Duodenal mucosa (tissue), 2 donors: ENCODE results near the gene CTBP1.

Experiments used
- H3K27ac ChIP-seq: one replicate; pipeline ENCODE4 v1.7.0; 2013; ENCODE audit warnings: low read depth, low read length
- H3K27me3 ChIP-seq, 2 donors: one replicate each; pipeline ENCODE4 v1.7.0; 2013; ENCODE audit warnings: low read length in 2 of 2, control low read depth in 1 of 2; ENCODE audit not compliant: insufficient read depth in 2 of 2, control insufficient read depth in 1 of 2
- H3K36me3 ChIP-seq, 2 donors: one replicate each; pipeline ENCODE4 v1.7.0; 2013; ENCODE audit warnings: low read length in 2 of 2, control low read depth in 1 of 2; ENCODE audit not compliant: insufficient read depth in 2 of 2, control insufficient read depth in 1 of 2
- H3K4me1 ChIP-seq, 2 donors: one replicate each; pipeline ENCODE4 v1.7.0; 2013; ENCODE audit warnings: low read length in 2 of 2, control low read depth in 1 of 2; ENCODE audit not compliant: insufficient read depth in 2 of 2, control insufficient read depth in 1 of 2
- H3K4me3 ChIP-seq, 2 donors: one replicate each; pipeline ENCODE4 v1.7.0; 2013; ENCODE audit warnings: low read length in 2 of 2, low read depth in 1 of 2
- H3K9ac ChIP-seq, 2 donors: one replicate each; pipeline ENCODE4 v1.7.0; 2013; ENCODE audit warnings: low read length in 2 of 2, low read depth in 1 of 2
- H3K9me3 ChIP-seq, 2 donors: one replicate each; pipeline ENCODE4 v1.7.0; 2013; ENCODE audit warnings: low read length in 2 of 2, control low read depth in 1 of 2; ENCODE audit not compliant: control insufficient read depth in 1 of 2

CTBP1 gene

GRCh38 chr4:1265351-1265750 is 16.4 kb upstream of the CTBP1 start:
- Histone ChIP-seq H3K4me1 (no peaks in the 10 kb centered on the region), H3K9ac (no peak overlapping the region), H3K27me3 (no peaks in the 10 kb centered on the region), H3K4me3 (no peak overlapping the region), H3K36me3 (no peaks in the 10 kb centered on the region), H3K27ac (no peak overlapping the region), H3K9me3 (peaks cover 2 to 8% of the 10 kb centered on the region in 2 donors)

- H3K4me3 ChIP-seq, result no peak overlapping the region
- no peak overlapping the region for H3K9ac ChIP-seq
- H3K9me3 ChIP-seq, result peaks cover 2 to 8% of the 10 kb centered on the region in 2 donors
- H3K27ac ChIP-seq, result no peak overlapping the region
- H3K27me3 ChIP-seq, result no peaks in the 10 kb centered on the region
- no peaks in the 10 kb centered on the region for H3K36me3 ChIP-seq
- no peaks in the 10 kb centered on the region for H3K4me1 ChIP-seq
These were observed 16.0 kb upstream of the CTBP1 start for GRCh38 chr4:1264942-1265341.

- Histone ChIP-seq H3K36me3 (no peaks in the 10 kb centered on the region), H3K9me3 (peaks cover 3 to 7% of the 10 kb centered on the region in 2 donors), H3K4me3 (no peak overlapping the region), H3K9ac (no peak overlapping the region), H3K4me1 (no peaks in the 10 kb centered on the region), H3K27me3 (no peaks in the 10 kb centered on the region), H3K27ac (no peak overlapping the region)
These were observed 12.4 kb upstream of the CTBP1 start for GRCh38 chr4:1261107-1261928.

GRCh38 chr4:1260418-1261106 is 11.6 kb upstream of the CTBP1 start:
- H3K4me1 ChIP-seq, result no peaks in the 10 kb centered on the region
- H3K4me3 ChIP-seq, result no peak overlapping the region
- no peaks in the 10 kb centered on the region for H3K36me3 ChIP-seq
- no peaks in the 10 kb centered on the region for H3K27me3 ChIP-seq
- no peak overlapping the region for H3K27ac ChIP-seq
- peaks cover 3 to 7% of the 10 kb centered on the region in 2 donors for H3K9me3 ChIP-seq
- no peak overlapping the region for H3K9ac ChIP-seq

- H3K27ac ChIP-seq, result no peak overlapping the region
- no peak overlapping the region for H3K4me3 ChIP-seq
- H3K36me3 ChIP-seq, result no peaks in the 10 kb centered on the region
- H3K27me3 ChIP-seq, result no peaks in the 10 kb centered on the region
- no peaks in the 10 kb centered on the region for H3K4me1 ChIP-seq
- H3K9me3 ChIP-seq, result peaks cover 3 to 7% of the 10 kb centered on the region in 2 donors
- no peak overlapping the region for H3K9ac ChIP-seq
These were observed 11.0 kb upstream of the CTBP1 start for GRCh38 chr4:1259966-1260365.

GRCh38 chr4:1258457-1258856 is 9.5 kb upstream of the CTBP1 start:
- H3K4me3 ChIP-seq, result no peak overlapping the region
- H3K9ac ChIP-seq, result no peak overlapping the region
- no peak overlapping the region for H3K27ac ChIP-seq
- H3K9me3 ChIP-seq, result peaks cover 3 to 11% of the 10 kb centered on the region in 2 donors
- no peaks in the 10 kb centered on the region for H3K36me3 ChIP-seq
- H3K4me1 ChIP-seq, result no peaks in the 10 kb centered on the region
- H3K27me3 ChIP-seq, result no peaks in the 10 kb centered on the region

GRCh38 chr4:1255699-1256098 is 6.8 kb upstream of the CTBP1 start:
- H3K4me3 ChIP-seq, result no peak overlapping the region
- H3K27ac ChIP-seq, result no peak overlapping the region
- no peaks in the 10 kb centered on the region for H3K27me3 ChIP-seq
- peaks cover 5 to 14% of the 10 kb centered on the region in 2 donors for H3K9me3 ChIP-seq
- peaks cover 0 to 6% of the 10 kb centered on the region in 2 donors for H3K4me1 ChIP-seq
- H3K9ac ChIP-seq, result no peak overlapping the region
- peaks cover 6 to 10% of the 10 kb centered on the region in 2 donors for H3K36me3 ChIP-seq

GRCh38 chr4:1255151-1255550 is 6.2 kb upstream of the CTBP1 start:
- Histone ChIP-seq H3K4me1 (peaks cover 5 to 11% of the 10 kb centered on the region in 2 donors), H3K9ac (no peak overlapping the region), H3K27me3 (no peaks in the 10 kb centered on the region), H3K4me3 (no peak overlapping the region), H3K36me3 (peaks cover 6 to 10% of the 10 kb centered on the region in 2 donors), H3K9me3 (peaks cover 5 to 14% of the 10 kb centered on the region in 2 donors), H3K27ac (no peak overlapping the region)

GRCh38 chr4:1253831-1254230 is 4.9 kb upstream of the CTBP1 start:
- Histone ChIP-seq H3K4me3 (no peak overlapping the region), H3K36me3 (peaks cover 6 to 10% of the 10 kb centered on the region in 2 donors), H3K9ac (no peak overlapping the region), H3K27ac (no peak overlapping the region), H3K9me3 (peaks cover 5 to 14% of the 10 kb centered on the region in 2 donors), H3K4me1 (peaks cover 8 to 16% of the 10 kb centered on the region in 2 donors), H3K27me3 (no peaks in the 10 kb centered on the region)

- H3K4me3 ChIP-seq, result no peak overlapping the region
- H3K4me1 ChIP-seq, result peaks cover 8 to 16% of the 10 kb centered on the region in 2 donors
- H3K9ac ChIP-seq, result no peak overlapping the region
- peaks cover 2 to 14% of the 10 kb centered on the region in 2 donors for H3K9me3 ChIP-seq
- H3K27me3 ChIP-seq, result no peaks in the 10 kb centered on the region
- H3K27ac ChIP-seq, result no peak overlapping the region
- H3K36me3 ChIP-seq, result peaks cover 6 to 10% of the 10 kb centered on the region in 2 donors
These were observed 4.1 kb upstream of the CTBP1 start for GRCh38 chr4:1252928-1253492.
